HepG2 (cell line): ENCODE measurements around the gene WDR41. TPM values are rescaled to one million over a fixed set of nuclear protein-coding genes. Genes with fewer than 3 reads are reported as not detected.
A peak's percentile ranks its signal among the peaks of the same experiment; 100 is the strongest.

Experiments
- FOXP4 ChIP-seq: sonication (generic); formaldehyde crosslinking; IDR thresholded peaks from 2 replicates; pipeline ENCODE4 v1.4.0; 2020; ENCODE audit warnings: missing genetic modification reagents
- HOXA5 ChIP-seq: sonication (generic); formaldehyde crosslinking; IDR thresholded peaks from 2 replicates; pipeline ENCODE4 v1.4.0; 2020; ENCODE audit warnings: missing genetic modification reagents
- SOX5 ChIP-seq: IDR thresholded peaks from 2 replicates; pipeline ENCODE4 v1.6.1; 2016; ENCODE audit warnings: borderline replicate concordance
- SP5 ChIP-seq: IDR thresholded peaks from 2 replicates; pipeline ENCODE4 v1.6.1; 2016; ENCODE audit warnings: low read depth, borderline replicate concordance
- STAT5B ChIP-seq: sonication (generic); formaldehyde crosslinking; IDR thresholded peaks from 2 replicates; pipeline ENCODE4 v1.4.0; 2020; ENCODE audit warnings: missing genetic modification reagents
- polyA plus RNA-seq, 8 experiments: library from polyadenylated mRNA; depleted of rRNA in 3 of 8; stranded (reverse) in 7 of 8; unstranded in 1 of 8; fragments of >200 nt; fragmentation: Illumina TruSeq in 4 of 8; extraction: Trizol in 4 of 8; gene quantifications; 2 replicates each; pipeline versions ENCODE4 v1.2.1 to v1.2.3, GENCODE V29; 2011 to 2016; ENCODE audit warnings: low read depth in 4 of 8, missing spikeins in 1 of 8, mixed read lengths in 1 of 8; ENCODE audit not compliant: insufficient read depth in 1 of 8
- total RNA-seq, 5 experiments: library from RNA; depleted of rRNA; stranded (reverse); fragments of >200 nt; fragmentation: Illumina TruSeq; extraction: Trizol; gene quantifications; 2 replicates each; pipeline ENCODE4 v1.2.3, GENCODE V29; 2016; ENCODE audit warnings: low read depth in 1 of 5
- TF ChIP-seq, protein P1 (sequence below): sonication (generic); formaldehyde crosslinking; IDR thresholded peaks from 2 replicates; pipeline ENCODE4 v1.4.0; 2020; ENCODE audit warnings: missing genetic modification reagents, borderline replicate concordance
- TF ChIP-seq, protein P2 (sequence below): IDR thresholded peaks from 2 replicates; pipeline ENCODE4 v1.4.0; 2020; ENCODE audit warnings: mild to moderate bottlenecking, missing genetic modification reagents
- TF ChIP-seq, protein P3 (sequence below): sonication (generic); formaldehyde crosslinking; IDR thresholded peaks from 2 replicates; pipeline ENCODE4 v1.5.1; 2020; ENCODE audit warnings: mild to moderate bottlenecking, missing genetic modification reagents, borderline replicate concordance

WDR41 gene
- total and polyA plus RNA-seq, 2 of the 13 experiments (the other 11 are each of a cell fraction or from before 2014, with no cell fraction given) = 18.9 to 39.3 TPM

DNA sequence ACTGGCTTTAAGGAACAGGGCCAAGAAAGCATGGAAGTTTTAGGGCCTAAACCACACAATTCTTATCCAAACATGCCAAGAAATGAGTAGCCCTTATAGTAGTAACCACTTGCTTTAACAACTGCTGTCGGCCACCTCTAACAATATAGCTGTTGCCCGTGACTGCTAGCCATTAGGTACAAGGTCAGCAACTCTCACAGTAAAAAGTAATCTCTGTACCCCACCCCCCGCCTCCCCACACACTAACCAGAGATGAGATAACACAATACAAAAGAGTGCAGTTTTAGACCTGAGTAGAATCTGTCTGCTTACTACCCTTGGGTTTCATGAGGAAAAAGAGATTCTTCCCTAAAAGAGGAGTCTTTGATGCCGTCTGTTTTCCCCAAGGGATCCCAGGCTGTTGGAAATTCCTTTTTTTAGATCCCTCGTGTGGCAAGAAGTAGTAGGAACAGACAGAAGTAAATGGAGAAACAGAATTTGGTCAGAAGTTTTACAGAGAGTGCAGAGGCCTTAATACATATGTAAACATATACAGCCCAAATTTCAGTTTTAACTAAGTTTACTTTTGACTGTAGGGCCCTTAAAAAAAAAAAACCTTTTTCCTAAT is 94.3 kb downstream of the WDR41 start (continued):
- TF ChIP-seq, protein P1, sequence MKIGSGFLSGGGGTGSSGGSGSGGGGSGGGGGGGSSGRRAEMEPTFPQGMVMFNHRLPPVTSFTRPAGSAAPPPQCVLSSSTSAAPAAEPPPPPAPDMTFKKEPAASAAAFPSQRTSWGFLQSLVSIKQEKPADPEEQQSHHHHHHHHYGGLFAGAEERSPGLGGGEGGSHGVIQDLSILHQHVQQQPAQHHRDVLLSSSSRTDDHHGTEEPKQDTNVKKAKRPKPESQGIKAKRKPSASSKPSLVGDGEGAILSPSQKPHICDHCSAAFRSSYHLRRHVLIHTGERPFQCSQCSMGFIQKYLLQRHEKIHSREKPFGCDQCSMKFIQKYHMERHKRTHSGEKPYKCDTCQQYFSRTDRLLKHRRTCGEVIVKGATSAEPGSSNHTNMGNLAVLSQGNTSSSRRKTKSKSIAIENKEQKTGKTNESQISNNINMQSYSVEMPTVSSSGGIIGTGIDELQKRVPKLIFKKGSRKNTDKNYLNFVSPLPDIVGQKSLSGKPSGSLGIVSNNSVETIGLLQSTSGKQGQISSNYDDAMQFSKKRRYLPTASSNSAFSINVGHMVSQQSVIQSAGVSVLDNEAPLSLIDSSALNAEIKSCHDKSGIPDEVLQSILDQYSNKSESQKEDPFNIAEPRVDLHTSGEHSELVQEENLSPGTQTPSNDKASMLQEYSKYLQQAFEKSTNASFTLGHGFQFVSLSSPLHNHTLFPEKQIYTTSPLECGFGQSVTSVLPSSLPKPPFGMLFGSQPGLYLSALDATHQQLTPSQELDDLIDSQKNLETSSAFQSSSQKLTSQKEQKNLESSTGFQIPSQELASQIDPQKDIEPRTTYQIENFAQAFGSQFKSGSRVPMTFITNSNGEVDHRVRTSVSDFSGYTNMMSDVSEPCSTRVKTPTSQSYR = peak; percentile 57; the same call in 1 of the 2 replicates
- TF ChIP-seq FOXP4 (CRISPR knock-in tag) (peak; percentile 30; the same call in 1 of the 2 replicates), HOXA5 (CRISPR knock-in tag) (no peak), SOX5 (CRISPR knock-in tag) (peak; percentile 54), SP5 (no peak), STAT5B (CRISPR knock-in tag) (no peak)
- TF ChIP-seq, protein P2, sequence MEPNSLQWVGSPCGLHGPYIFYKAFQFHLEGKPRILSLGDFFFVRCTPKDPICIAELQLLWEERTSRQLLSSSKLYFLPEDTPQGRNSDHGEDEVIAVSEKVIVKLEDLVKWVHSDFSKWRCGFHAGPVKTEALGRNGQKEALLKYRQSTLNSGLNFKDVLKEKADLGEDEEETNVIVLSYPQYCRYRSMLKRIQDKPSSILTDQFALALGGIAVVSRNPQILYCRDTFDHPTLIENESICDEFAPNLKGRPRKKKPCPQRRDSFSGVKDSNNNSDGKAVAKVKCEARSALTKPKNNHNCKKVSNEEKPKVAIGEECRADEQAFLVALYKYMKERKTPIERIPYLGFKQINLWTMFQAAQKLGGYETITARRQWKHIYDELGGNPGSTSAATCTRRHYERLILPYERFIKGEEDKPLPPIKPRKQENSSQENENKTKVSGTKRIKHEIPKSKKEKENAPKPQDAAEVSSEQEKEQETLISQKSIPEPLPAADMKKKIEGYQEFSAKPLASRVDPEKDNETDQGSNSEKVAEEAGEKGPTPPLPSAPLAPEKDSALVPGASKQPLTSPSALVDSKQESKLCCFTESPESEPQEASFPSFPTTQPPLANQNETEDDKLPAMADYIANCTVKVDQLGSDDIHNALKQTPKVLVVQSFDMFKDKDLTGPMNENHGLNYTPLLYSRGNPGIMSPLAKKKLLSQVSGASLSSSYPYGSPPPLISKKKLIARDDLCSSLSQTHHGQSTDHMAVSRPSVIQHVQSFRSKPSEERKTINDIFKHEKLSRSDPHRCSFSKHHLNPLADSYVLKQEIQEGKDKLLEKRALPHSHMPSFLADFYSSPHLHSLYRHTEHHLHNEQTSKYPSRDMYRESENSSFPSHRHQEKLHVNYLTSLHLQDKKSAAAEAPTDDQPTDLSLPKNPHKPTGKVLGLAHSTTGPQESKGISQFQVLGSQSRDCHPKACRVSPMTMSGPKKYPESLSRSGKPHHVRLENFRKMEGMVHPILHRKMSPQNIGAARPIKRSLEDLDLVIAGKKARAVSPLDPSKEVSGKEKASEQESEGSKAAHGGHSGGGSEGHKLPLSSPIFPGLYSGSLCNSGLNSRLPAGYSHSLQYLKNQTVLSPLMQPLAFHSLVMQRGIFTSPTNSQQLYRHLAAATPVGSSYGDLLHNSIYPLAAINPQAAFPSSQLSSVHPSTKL (CRISPR knock-in tag) = 0 out of 2 replicates have a peak, but pooled peaks have one; percentile 32
- TF ChIP-seq, protein P3, sequence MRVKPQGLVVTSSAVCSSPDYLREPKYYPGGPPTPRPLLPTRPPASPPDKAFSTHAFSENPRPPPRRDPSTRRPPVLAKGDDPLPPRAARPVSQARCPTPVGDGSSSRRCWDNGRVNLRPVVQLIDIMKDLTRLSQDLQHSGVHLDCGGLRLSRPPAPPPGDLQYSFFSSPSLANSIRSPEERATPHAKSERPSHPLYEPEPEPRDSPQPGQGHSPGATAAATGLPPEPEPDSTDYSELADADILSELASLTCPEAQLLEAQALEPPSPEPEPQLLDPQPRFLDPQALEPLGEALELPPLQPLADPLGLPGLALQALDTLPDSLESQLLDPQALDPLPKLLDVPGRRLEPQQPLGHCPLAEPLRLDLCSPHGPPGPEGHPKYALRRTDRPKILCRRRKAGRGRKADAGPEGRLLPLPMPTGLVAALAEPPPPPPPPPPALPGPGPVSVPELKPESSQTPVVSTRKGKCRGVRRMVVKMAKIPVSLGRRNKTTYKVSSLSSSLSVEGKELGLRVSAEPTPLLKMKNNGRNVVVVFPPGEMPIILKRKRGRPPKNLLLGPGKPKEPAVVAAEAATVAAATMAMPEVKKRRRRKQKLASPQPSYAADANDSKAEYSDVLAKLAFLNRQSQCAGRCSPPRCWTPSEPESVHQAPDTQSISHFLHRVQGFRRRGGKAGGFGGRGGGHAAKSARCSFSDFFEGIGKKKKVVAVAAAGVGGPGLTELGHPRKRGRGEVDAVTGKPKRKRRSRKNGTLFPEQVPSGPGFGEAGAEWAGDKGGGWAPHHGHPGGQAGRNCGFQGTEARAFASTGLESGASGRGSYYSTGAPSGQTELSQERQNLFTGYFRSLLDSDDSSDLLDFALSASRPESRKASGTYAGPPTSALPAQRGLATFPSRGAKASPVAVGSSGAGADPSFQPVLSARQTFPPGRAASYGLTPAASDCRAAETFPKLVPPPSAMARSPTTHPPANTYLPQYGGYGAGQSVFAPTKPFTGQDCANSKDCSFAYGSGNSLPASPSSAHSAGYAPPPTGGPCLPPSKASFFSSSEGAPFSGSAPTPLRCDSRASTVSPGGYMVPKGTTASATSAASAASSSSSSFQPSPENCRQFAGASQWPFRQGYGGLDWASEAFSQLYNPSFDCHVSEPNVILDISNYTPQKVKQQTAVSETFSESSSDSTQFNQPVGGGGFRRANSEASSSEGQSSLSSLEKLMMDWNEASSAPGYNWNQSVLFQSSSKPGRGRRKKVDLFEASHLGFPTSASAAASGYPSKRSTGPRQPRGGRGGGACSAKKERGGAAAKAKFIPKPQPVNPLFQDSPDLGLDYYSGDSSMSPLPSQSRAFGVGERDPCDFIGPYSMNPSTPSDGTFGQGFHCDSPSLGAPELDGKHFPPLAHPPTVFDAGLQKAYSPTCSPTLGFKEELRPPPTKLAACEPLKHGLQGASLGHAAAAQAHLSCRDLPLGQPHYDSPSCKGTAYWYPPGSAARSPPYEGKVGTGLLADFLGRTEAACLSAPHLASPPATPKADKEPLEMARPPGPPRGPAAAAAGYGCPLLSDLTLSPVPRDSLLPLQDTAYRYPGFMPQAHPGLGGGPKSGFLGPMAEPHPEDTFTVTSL (CRISPR knock-in tag) = 0 out of 2 replicates have a peak, but pooled peaks have one; percentile 22
- TF ChIP-seq, all 625 proteins: peak for 11
